DMS153 treated with DMSO at 0.1 percent for 48 hours (cell line): ENCODE data around the gene LHX5.
"Not testable (repeated sequence)": the region's sequence is repeated elsewhere in the genome, so short reads cannot be mapped to it uniquely, and the experiment has no call there.

Source experiments
- DNase-seq: peaks from one replicate; lab custom pipeline; 2025; ENCODE audit not compliant: unreplicated experiment; lab: John Stamatoyannopoulos, UW

Gene LHX5

DNA sequence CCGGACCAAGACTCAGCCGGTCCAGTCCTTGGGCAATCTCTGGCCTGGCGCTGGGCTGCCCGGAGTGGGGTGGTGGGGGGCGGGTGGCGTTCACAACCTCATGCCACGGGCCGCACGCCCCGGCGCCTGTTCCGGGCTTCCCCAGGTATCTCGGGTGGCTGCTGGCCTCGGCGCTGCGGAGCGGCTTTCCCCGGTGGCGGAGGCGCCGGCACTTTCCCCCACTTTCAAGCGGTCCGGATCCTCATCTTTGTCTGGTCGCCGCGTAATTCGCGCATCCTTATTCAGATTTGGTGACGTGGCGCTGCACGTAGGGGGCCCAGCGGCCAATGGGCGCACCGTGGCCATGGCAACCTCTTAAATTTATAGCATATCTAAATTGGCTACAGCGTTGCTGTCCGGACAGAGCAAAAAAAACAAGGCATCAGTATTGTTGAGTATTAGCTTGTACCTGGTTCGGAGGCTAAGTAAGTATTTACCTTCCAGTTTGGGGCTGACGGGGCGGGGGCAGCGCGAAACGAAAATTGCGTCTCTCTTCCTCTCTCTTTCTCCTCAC is at the start of gene LHX5:
Gene LHX5 (minus strand): TSS at position 253 of the 553 bp plus-strand sequence. CDS start 373 bp downstream, outside the sequence.
- DNase-seq: no peak

DNA sequence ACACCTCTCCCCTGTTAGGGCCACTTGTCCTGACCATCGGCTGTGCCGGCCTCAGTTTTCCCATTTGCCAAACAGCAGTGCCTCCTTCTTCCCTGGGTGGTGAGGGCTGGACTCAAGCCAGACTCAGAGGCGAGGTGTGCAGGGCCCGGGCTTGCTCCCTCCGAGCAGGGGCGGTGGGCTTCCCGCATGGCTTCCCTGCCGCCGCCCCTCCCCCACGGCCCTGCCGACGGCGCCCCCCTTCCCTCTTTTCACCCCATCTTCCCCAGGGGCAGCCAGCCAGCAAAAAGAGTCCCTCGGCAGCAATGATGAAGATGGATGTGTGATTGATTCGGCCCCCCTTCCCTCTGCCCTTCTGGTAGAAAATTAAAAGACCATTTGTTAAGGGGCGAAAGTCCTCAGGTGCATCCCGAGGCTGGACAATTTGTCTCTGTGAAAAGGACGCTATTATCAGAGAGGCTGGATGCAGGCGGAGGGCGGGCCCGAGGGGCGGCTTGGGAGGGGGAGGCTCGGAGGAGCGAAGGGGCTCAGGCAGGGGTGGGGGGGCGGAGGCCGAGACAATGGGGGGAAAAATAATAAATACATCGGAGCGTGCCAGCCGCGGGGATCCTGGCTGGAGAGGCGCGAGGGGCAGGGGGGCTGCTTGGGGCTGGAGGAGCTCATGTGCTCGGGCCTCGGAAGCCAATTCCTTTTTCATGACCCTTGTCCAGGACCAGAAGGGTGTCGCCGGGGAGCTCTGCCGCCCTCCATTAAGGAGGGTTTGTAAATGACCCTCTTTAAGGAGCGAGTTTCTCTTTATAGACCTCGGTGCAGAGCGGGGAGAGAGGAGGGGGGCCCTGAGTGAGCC is 48.0 kb upstream of the LHX5 start:
- no peak for DNase-seq

DNA sequence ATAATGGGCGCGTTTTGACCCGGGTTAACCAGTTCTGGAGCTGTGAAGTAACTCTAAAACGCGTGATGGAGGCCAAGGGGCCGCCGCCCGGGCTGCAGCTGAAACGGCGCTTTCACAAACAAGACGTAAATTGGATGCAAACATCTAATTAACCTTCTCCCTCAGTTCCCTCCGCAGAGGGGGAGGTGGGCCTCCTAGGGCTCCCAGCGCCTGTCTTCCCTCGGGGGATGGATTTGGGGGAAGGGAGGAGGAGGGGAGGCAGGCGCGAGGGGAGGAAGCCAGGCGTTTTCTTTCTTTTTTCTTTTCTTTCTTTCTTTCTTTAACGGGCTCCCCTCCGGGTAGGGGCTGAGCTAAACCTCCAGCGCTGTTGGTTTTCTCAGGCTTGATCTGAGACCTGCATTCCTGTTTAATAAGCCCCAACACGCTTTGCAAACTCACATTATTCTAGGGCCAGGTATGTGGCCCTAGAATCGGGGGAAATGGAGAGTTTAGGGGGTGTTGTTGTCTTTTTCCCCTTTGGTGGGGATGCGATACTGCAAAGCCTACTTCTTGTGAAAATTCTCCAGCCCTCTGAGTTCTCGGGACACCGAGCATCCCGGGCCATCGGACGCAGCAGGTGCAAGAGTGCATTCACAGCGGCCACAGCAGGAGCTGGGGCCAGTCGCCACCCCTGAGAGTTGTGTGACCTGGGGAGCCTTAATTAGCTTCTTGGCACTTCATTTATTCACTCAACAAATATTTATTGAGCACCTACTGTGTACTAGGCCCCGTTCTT is 43.6 kb upstream of the LHX5 start:
- DNase-seq: no peak

DNA sequence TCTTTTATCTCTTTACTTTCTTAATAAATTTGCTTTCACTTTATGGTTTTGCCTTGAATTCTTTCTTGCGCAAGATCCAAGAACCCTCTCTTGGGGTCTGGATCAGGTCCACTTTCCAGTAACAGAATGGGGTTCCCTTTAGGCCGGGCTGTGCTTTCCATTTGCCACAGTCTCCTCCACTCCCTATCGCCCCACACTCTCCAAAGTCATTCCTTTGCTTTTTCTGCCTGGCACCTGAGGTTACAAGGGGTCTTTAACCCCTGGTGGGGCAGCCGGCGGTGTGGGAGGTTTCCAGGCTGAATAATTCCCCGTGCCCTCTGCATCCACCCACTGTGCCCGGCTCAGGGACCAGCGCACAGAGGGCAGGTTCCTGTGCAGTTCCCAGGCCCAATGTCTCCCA is 42.9 kb upstream of the LHX5 start:
- no peak for DNase-seq

DNA sequence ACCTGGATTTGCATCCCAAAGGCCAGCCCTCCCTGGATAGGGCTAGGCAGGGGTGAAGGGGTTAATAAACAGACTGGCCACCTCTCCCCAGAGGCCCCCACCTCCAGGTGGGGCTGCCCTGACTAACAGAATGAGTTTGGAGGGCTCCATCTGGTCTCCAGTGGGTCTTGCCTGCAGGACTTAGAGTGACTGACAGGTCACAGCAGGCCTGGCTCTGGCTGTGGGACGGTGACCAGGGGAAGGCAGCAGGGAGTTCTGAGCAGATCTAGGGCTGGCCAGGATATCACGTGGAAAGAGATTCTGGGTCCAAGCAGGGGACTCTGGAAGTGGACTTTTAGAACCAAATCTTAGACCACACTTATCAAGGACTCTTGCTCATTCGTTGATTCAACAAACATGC is 40.9 kb upstream of the LHX5 start:
- no peak for DNase-seq

DNA sequence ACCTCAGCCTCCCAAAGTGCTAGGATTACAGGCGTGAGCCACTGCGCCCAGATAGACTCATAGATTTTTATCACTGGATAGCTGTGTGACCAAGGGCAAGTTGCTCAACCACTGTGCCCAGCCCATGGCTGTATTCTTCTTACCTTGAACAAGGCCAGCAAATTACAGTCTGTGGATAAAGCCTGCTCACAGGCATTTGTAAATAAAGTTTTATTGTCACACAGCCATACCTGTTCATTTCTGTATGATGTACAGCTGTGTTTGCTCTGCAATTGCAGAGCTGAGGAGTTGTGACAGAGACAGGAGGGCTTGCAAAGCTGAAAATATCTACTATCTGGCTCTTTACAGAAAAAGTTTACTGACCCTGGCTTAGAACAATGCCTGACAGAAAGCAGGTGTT is 35.2 kb upstream of the LHX5 start:
- no peak for DNase-seq

DNA sequence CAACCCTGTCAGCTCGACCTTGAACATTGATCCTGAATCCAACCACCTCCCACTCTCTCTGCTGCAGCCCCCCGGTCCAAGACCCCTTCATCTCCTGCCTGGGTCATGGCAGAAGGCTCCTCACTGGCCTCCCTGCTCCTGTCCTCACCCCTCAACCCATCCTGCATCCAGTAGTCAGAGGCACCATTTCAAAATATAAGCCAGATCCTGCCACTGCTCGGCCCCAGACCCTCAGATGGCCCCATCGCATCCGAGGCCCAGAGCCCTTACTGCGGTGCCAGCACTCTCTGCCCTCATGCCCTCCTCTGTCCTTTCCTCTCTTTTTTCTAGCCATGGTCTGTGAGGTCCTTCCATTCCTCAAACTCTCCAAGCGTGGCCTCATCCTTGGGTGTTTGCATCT is 34.3 kb upstream of the LHX5 start:
- DNase-seq: no peak

DNA sequence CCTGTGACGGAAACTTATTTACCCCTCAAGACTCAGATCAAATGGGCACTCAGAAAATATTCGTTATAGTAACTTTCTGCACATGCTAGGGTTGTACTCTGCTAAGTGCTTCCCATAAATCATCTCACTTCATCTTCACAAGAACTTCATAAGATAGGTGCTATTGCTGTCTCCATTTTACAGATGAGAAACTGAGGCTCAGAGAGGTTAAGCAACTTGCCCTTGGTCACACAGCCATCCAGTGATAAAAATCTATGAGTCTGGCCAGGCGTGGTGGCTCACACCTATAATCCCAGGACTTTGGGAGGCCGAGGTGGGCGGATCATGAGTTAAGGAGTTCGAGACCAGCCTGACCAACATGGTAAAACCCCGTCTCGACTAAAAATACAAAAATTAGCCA is 33.2 kb upstream of the LHX5 start:
- DNase-seq: no peak

DNA sequence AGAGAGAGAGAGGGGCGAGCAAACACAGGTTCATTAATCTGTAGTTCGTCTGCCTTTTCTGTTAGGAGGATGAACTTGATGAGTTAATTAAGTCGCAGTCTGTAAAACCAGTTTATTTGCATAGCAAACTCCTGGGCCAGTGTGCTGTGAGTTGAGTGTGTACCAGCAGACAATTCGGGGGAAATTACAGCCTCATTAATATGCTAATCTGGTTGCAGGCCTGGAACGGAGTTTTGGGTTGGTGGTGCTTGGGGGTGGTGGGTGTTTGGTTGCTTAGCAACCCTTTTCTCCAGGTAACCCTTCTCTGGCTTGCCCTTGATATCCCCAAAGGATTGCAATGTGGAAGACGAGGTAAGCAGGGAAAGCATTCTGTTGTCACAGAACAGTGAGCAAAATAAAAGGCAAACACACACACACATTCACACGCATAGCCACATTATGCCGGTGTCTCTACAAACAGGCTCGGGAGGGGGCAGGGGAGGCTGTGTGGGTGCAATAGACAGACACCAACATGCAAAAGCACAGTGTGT is 29.2 kb upstream of the LHX5 start:
- DNase-seq: no peak

DNA sequence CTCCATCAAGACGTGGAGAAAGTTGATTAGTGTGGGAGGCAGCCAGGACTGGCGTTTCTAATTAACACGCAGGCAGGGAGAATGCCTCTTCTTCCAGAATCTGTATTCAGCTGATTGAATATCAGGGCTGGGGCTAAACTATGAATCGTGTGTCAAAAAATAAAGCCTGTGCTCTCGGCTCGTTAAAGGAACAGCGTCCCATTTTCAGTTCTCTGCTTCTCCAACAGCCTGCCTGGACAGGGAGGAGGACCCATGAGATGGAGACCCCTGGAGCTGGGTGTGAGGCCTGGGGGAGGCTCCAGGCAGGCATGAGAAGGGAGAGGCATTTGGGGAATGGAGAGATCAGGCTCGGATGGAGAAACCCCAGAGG is 28.6 kb upstream of the LHX5 start:
- DNase-seq: no peak

DNA sequence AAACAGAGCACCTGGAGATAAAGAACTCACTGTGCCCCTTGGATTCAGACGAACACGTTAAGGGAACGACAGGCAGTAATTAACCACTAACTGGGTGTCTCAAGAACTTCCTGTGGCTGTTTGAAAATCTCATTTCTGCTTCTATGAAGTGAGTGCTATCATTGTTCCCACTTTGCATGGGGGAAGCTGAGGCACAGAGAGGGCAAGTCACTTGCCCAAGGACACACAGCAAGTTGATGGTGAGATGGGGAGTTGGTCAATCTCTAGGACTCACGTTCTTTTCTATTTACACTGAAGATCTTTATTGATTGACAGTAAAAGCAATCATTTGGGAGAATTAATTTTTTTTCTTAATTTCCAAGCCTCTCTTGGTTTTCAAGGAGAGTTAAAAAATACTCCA is 26.8 kb upstream of the LHX5 start:
- no peak for DNase-seq

DNA sequence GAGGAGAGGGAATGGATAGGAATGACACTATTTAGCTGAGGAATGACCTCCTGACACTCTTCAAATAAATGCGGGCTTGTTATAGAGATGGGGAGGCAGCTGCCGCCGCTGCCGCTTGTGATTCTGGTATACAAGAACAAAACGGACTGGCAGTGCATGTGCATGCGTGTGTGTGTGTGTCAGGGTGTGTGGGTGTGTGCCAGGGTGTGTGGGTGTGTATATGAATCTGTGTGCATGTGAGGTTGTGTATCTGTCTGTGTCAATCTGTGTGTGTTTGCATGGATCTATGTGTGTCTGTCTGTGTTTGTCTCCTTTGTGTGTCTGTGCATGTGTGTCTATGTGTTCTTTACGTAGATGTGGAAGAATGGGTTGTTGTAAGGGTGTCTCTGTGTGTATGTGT is 26.0 kb upstream of the LHX5 start:
- DNase-seq: no peak

DNA sequence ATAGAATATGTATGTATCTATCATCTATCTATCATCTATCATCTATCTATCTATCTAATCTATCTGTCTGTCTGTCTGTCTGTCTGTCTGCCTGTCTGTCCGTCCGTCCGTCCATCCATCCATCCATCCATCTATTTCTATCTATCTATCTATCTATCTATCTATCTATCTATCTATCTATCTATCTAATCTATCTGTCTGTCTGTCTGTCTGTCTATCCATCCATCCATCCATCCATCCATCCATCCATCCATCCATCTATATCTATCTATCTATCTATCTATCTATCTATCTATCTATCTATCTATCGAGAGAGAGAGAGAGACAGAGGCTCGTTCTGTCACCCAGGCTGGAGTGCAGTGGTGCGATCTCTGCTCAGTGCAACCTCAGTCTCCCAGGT is 24.3 kb upstream of the LHX5 start:
- not testable (repeated sequence) for DNase-seq

DNA sequence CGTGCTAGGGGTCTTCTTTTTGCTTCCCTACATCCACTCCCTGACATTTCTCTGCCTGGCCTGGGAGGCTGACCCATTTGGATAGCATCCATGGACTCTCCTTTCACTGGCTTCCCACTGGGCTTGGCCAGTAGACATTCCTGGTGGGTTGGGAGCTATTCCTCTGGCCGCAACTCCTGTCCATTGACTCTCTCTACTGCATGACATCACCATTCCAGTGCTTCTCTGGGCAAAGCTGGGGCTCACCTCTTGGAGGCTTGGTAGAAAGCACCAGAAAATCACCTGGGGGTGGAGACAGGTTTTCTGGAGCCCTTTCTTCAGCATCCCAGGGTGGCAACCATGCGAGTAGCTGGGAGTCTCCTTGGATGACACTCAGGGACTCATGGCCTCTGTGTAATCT is 16.7 kb upstream of the LHX5 start:
- DNase-seq: no peak

DNA sequence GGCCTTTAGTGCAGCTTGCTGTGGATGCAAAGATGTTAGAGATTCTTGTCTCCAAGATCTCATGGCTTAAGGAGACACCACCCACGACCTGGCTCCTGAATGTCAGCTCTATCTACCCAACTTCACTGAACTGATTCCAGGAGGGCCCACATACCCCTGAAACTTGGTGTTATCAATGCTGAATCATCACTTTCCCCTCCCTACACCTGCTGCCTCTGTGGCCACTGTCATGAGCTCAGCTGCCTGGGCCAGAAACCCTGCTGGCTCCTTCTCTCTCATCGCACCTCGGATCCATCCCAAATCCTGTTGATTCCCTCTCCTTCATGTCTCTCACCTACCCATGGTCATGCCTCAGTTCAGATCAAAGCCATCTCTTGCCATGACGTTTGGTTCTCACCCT is 15.1 kb upstream of the LHX5 start:
- DNase-seq: no peak

DNA sequence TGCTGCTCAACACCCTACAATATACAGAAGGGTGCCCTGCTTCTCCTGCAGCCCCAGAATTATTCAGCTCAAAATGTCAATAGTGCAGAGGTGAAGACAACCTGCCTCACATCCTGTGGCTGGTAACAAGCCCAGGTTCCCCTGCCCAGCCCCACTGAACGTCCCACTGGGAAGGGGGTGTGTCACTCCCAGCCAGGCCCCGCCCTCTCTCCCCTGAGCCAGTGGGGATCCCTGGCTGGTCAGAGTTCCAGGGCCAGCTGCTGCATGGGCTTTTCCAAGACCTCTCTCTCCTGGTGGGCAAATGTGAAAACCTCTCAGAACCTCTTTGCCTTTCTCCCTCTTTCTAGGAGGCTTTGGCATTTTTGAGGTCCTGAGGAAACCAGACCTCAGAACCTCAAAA is 13.7 kb upstream of the LHX5 start:
- no peak for DNase-seq

DNA sequence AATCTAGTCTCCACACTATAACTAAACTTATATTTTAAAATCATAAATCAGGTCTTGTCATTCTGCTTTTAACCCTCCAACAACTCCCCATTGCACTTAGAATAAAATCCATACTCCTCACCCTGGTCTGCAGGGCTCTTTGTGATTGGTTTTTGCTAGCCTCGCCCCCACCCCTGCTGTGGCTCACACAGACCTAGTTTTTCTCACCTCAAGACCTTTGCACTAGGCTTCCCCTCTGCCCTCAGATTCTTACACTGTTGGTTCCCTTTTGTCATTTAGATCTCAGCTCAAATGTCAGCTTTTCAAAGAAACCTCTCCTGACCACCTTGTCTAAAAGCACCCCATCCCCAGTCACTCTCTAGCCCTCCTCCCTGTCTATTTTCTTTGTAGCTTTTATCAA is 10.7 kb upstream of the LHX5 start:
- no peak for DNase-seq

DNA sequence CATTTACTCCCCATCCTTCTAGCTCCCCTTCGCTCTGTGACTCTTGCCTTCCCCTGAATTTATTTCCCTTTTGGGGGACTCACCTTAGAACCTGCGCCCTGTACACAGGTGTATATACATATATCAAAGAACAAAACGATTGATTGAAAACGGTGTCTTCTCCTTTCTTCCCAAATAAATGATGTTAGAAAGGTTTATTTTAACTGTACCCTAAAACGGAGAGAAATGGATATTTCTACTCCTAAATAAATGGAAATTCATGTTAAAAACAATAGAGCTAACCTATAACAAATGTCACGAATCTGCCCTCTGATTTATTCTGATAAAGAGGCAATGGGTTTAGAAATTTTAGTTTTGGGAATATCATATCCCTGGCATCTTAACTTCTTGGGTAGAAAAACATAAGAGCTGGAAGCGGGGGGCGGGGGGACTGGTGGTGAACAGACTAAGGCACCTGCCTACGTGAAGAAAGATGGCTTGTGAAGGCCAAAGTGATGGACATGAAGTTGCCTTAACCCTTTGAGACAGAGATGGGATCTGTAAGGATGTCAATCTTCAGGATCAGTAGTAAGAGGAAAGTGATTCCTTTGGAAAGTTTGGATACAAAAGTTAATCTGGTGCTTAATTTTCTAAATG is 8.8 kb upstream of the LHX5 start:
- DNase-seq: no peak

DNA sequence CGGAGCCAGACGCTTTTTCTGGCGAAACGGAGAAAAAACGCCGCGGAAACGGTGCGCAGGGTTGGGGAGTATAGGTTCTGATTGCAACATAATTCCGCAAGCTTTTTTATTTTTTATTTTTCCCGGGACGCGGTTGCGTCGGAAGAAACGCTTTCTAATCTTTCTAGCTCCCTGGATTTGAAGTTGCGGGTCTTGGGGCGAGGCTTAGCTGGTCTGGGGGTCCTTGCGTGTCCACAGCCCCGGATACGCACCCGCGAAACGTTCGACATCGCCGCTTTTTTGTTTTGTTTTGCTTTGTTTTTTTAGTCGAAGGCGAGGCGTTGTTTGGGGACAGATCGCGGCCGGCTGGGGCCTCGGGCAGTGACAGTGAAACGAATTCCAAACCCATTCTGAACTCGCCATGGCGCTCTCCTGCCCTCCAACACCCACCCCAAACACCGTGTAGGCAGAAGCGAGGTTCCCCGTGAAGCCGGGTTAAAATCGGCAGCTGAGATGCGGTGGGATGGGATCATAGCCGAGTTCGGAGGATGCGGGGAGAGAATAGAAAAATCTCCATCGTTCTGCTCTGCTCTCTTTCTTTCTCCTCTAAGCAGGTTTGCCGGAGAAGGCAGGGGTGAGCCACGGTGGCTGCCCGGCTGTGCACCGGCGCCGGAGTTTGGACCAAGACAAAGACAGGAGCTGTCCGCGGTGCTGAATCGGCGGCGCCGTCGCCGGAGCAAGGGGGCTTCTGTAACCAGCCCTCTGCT is 8.1 kb upstream of the LHX5 start:
- DNase-seq: no peak

DNA sequence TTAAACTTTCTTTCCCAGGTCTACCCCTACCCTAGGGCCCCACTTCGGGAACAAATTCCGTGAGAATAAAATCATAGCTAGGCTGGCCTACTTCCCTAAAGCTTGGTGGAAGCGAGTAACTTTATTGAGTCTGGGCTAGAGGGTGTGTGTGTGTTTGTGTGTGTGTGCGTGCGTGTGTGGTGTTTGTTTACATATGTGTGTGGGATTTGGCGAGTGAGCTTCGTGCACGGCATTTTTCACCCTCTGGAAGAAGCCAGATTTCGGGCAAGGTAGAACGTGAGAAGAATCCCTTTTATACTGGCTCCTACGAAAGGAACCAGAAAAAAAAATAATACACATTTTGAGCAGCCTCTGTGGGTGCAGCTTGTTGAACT is 7.5 kb upstream of the LHX5 start:
- no peak for DNase-seq
